Activated CD4-positive, alpha-beta T cell treated with anti-CD3 and anti-CD28 coated beads, Interleukin-10, Interleukin-2, amounts not matched to agents 100 ng/mL and 50 ng/mL, durations not matched to agents 16 hours and 8 hours (primary cell): ENCODE data around the gene HDAC7.

ENCODE experiments used
- DNase-seq: peaks from one replicate; pipeline ENCODE4 v3.0.0-alpha.2; 2020

The HDAC7 gene

DNA sequence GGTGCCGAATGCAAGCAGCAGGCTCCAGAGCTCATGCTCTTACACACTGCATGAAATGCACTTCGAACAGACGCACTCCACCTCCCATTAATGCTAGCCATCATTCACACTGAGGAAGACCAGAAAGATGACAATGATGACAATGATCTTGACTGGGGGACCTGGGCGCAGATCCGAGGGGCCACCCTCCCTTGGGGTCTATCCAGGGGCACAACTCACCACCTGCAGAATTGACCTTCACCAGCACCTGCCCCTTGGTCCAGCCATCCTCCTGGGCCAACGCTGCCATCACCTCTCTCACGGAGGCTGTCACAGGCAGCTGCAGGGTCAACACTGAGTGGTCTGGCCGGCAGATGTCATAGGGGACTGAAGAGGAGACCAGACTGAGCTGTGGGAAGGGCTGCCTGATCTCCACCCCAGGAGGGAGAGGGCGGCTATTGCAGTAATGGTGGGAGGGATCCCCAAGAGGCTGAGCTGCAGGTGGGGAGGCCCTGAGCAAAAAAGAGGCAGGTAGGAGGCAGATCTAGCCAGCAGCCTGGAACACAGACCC lies 76.3 kb downstream of the HDAC7 start:
- DNase-seq: no peak

GRCh38 chr12:47742253-47742825 lies 77.4 kb downstream of the HDAC7 start:
- peak; percentile 79 for DNase-seq

DNA sequence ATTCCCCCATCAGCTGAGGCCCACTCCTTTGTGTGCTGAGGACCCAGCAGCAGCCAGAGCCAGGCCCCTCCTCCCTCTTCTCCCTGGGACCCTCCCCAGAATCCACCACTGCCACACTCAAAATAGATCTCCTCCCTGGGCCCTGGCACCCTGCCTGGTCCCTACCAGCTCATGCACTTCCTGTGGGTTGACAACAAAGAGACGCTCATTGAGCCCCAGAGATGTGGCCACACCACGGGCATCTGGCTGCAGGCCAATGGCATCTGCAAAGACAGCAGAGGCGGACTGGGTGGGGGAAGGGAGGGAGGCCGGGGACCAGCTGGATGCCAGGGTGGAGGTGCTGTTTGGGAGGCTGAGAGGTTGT lies 78.4 kb downstream of the HDAC7 start:
- peak; percentile 54 for DNase-seq

- DNase-seq: no peak
These were observed 78.9 kb downstream of the HDAC7 start for GRCh38 chr12:47740606-47741339.

DNA sequence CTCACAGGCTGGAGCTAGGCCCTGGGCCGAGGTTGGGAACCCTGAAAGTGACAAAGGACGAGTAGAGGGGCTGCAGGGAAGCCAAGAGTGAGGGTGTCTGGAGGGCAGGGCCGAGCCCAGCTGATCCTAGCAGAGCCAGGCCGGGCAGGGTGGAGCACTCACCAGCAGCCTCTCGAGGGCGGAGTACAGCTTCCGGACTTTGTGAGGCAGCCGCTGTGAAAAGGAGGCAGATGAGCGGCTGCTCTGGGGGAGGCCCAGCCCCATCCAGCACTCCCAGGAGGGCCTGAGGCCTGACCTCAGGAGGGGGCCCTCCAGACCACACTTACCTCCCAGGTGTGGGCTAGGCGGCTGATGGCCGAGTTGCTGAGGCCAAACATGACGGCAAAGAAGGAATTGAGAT lies 79.7 kb downstream of the HDAC7 start:
- no peak for DNase-seq

GRCh38 chr12:47739297-47739696 lies 80.4 kb downstream of the HDAC7 start:
- DNase-seq: no peak

- DNase-seq: no peak
These were observed 81.6 kb downstream of the HDAC7 start for GRCh38 chr12:47737936-47738594.

GRCh38 chr12:47736877-47737676 lies 82.6 kb downstream of the HDAC7 start:
- no peak for DNase-seq

DNA sequence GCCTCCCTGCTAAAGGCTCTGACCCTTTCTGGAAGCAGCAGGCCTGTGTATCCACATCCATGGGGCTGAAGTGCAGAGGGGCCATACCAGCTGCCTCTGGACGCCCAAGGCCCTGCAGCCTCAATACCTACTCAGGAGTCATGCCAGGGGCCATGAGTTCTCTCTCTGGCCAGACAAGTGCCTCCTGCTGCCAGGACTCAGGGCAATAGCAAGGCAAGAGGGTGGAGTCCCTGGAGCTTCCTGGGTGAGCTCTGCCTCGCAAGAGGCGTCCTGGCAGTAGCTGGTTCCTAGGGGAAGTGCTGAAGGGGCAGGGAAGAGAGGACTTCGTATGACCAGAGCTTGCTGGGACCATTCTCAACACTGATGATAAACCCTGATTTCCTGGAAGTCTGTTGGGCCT lies 83.5 kb downstream of the HDAC7 start:
- no peak for DNase-seq

DNA sequence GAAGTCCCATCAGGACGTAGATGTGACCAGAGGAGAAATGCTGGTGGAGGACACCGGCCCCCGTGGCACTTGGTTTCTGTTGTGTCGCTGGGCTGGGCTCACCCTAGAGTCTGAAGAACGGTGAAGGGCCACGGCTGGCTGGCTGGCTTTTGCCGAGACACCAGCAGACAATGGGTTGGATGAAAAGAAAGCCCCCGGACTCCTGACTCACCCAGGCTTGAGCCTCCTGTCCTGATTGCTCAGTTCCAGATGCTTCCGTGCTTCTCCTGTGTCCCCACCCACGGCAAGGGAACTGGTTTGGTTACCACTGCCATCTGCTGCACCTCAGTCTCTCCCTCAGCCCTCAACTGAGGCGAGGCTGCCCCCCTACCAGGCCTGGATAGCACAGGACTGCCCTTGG lies 84.1 kb downstream of the HDAC7 start:
- no peak for DNase-seq

DNA sequence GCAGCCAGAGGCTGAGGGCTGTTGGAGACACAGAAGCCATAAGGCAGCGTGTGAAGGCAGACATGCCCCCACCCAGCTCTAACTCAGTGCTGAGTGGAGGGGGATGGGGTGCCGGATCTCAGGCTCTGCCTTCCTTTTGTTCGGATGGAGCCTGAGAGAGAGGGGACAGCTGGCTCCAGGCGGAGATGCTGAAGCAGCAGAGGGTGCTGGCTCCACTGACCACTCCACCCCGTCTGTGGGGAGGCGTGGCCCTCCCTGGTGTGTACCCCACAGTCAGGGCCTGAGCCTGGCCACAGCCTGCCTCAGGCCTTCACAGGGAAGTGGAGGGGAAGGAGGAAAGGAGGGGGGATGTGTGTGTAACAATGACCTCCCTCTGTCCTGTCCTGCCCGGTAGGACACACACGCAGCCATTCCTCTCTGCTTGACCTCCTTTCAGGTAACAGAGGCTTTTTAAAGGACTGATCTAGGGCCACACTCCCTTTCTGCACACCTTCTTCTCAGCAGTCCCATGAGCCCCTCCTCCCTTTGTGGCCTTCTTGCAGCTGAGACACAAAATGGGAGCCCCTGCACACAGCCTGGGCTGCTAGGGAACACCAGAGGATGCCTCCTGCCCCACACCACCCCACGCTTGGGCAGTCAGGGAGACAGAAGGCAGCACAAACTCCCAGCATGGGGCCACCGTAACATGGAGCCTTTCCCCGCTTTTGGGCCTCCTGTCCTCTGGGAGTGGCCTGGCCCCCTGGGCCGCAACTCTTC lies 84.8 kb downstream of the HDAC7 start:
- no peak for DNase-seq

GRCh38 chr12:47733142-47733541 lies 86.6 kb downstream of the HDAC7 start:
- DNase-seq: no peak
